HCT116 (cell line): ENCODE results near the gene DAAM2.

Experiments used
- EZH2 ChIP-seq: fragments of 200-600 bp; sonication (generic); IDR thresholded peaks from 2 replicates; pipeline ENCODE4 v1.6.1; 2017; ENCODE audit warnings: antibody characterized with exemption, mixed run types
- EZH2phosphoT487 ChIP-seq: fragments of 200-600 bp; IDR thresholded peaks from 2 replicates; pipeline ENCODE4 v1.6.1; 2018; ENCODE audit warnings: antibody characterized with exemption, borderline replicate concordance
- POLR2A ChIP-seq: IDR thresholded peaks from 2 replicates; pipeline ENCODE4 v1.7.0; 2011; ENCODE audit warnings: borderline replicate concordance; ENCODE audit not compliant: insufficient read depth, insufficient read length; ENCODE audit errors: extremely low read depth
- SIN3A ChIP-seq: IDR thresholded peaks from 2 replicates; pipeline ENCODE4 v1.6.1; 2012; ENCODE audit warnings: low read depth
- TF ChIP-seq, protein P1 (sequence below), 3 experiments: fragments of 200-600 bp in 1 of 3; sonication (generic) in 1 of 3; IDR thresholded peaks in 2 of 3; conservative IDR thresholded peaks in 1 of 3; 2 replicates each; pipeline ENCODE4 v1.5.1; 2012 to 2017; ENCODE audit warnings: low read depth in 2 of 3, low read length in 2 of 3, antibody characterized with exemption in 1 of 3, borderline replicate concordance in 1 of 3, control low read depth in 1 of 3, mild to moderate bottlenecking in 1 of 3, mixed read lengths in 1 of 3, mixed run types in 1 of 3, moderate library complexity in 1 of 3; ENCODE audit not compliant: insufficient read depth in 1 of 3
- TF ChIP-seq, protein P2 (sequence below): IDR thresholded peaks from 2 replicates; pipeline ENCODE4 v1.6.1; 2012; ENCODE audit warnings: low read depth

DNA sequence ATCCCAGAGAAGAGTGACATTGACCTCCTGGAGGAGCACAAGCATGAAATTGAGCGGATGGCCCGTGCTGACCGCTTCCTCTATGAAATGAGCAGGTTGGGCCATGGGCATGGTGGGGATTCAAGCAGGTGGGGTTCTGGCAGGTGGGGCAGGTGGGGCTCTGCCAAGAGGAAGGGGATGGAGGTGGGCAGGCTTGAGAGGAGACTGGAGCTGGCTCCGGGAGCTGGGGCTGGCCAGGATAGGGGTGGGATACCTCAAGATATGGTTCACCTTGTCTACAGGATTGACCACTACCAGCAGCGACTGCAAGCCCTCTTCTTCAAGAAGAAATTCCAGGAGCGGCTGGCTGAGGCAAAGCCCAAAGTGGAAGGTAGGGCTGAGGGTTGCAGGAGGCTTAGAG, 99.2 kb downstream of the DAAM2 start:
- TF ChIP-seq POLR2A, result no peak
- TF ChIP-seq, protein P1, sequence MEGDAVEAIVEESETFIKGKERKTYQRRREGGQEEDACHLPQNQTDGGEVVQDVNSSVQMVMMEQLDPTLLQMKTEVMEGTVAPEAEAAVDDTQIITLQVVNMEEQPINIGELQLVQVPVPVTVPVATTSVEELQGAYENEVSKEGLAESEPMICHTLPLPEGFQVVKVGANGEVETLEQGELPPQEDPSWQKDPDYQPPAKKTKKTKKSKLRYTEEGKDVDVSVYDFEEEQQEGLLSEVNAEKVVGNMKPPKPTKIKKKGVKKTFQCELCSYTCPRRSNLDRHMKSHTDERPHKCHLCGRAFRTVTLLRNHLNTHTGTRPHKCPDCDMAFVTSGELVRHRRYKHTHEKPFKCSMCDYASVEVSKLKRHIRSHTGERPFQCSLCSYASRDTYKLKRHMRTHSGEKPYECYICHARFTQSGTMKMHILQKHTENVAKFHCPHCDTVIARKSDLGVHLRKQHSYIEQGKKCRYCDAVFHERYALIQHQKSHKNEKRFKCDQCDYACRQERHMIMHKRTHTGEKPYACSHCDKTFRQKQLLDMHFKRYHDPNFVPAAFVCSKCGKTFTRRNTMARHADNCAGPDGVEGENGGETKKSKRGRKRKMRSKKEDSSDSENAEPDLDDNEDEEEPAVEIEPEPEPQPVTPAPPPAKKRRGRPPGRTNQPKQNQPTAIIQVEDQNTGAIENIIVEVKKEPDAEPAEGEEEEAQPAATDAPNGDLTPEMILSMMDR (IDR thresholded peaks at IDR 0.05 in 2 of 3, conservative IDR thresholded peaks at IDR 0.05 in 1 of 3; ENCODE audit: borderline replicate concordance in 1 of 3, insufficient read depth in 1 of 3, low read depth in 2 of 3, low read length in 2 of 3), result no peak
- TF ChIP-seq SIN3A, result no peak
- TF ChIP-seq EZH2phosphoT487, result no peak
- TF ChIP-seq, protein P2, sequence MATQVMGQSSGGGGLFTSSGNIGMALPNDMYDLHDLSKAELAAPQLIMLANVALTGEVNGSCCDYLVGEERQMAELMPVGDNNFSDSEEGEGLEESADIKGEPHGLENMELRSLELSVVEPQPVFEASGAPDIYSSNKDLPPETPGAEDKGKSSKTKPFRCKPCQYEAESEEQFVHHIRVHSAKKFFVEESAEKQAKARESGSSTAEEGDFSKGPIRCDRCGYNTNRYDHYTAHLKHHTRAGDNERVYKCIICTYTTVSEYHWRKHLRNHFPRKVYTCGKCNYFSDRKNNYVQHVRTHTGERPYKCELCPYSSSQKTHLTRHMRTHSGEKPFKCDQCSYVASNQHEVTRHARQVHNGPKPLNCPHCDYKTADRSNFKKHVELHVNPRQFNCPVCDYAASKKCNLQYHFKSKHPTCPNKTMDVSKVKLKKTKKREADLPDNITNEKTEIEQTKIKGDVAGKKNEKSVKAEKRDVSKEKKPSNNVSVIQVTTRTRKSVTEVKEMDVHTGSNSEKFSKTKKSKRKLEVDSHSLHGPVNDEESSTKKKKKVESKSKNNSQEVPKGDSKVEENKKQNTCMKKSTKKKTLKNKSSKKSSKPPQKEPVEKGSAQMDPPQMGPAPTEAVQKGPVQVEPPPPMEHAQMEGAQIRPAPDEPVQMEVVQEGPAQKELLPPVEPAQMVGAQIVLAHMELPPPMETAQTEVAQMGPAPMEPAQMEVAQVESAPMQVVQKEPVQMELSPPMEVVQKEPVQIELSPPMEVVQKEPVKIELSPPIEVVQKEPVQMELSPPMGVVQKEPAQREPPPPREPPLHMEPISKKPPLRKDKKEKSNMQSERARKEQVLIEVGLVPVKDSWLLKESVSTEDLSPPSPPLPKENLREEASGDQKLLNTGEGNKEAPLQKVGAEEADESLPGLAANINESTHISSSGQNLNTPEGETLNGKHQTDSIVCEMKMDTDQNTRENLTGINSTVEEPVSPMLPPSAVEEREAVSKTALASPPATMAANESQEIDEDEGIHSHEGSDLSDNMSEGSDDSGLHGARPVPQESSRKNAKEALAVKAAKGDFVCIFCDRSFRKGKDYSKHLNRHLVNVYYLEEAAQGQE, result no peak
- no peak for TF ChIP-seq EZH2
